GM12878 (cell line): ENCODE results near the gene RNLS. TPM values are rescaled to one million over a fixed set of nuclear protein-coding genes. Genes with fewer than 3 reads are reported as not detected.

Experiments used
- ATAC-seq: fragments of 200-7000 bp; cut with Tn5 transposase; 3 replicates; pipeline ENCODE4 v1.9.1; 2020; ENCODE audit warnings: mild to moderate bottlenecking, moderate library complexity
- BruUV-seq: library from RNA; stranded (reverse); fragments of 400-500 nt; replicated peaks from 2 replicates; lab custom pipeline; 2021; lab: Mats Ljungman, UMichigan
- CTCF ChIA-PET: fragments of 300-600 bp; sonication (Branson Sonifier 250); formaldehyde crosslinking; extraction: SDS; loops from one replicate; lab custom pipeline; 2021; ENCODE audit warnings: inconsistent platforms; lab: Yijun Ruan, JAX
- POLR2A ChIA-PET: fragments of 350-600 bp; formaldehyde crosslinking; extraction: SDS; loops from one replicate; lab custom pipeline; 2021; ENCODE audit warnings: inconsistent platforms; lab: Charles Lee
- RAD21 ChIA-PET: fragments of 300-600 bp; sonication (Branson Sonifier 250); formaldehyde crosslinking; loops from one replicate; lab custom pipeline; 2023; ENCODE audit warnings: antibody characterized with exemption; ENCODE audit not compliant: unreplicated experiment; lab: Charles Lee
- SMC1A ChIA-PET: fragments of 300-600 bp; sonication (Branson Sonifier 250); formaldehyde crosslinking; loops from one replicate; lab custom pipeline; 2023; ENCODE audit not compliant: unreplicated experiment, uncharacterized antibody; lab: Charles Lee
- DNase-seq: peaks from one replicate; pipeline ENCODE4 v3.0.0-alpha.2; 2011; ENCODE audit warnings: low read depth, low spot score
- FAIRE-seq: peaks from 3 replicates; lab custom pipeline; 2011; peaks lifted over from hg19 to GRCh38; lab: Jason Lieb, UNC
- H2AFZ ChIP-seq: 2 replicates; pipeline ENCODE4 v1.6.0; 2011; ENCODE audit warnings: low read depth, low read length, control low read depth; ENCODE audit not compliant: control insufficient read depth
- H3K27ac ChIP-seq: 2 replicates; pipeline ENCODE4 v1.5.1; 2011; ENCODE audit warnings: control low read depth; ENCODE audit not compliant: control insufficient read depth, insufficient read depth
- H3K27me3 ChIP-seq, 2 experiments: replicated peaks in 1 of 2; 2 replicates each; pipeline versions ENCODE4 v1.6.0 to v1.6.1; 2011; ENCODE audit warnings: low read length in 1 of 2; ENCODE audit not compliant: control insufficient read depth in 2 of 2, insufficient read depth in 2 of 2
- H3K36me3 ChIP-seq, 2 experiments: 2 replicates each; pipeline ENCODE4 v1.5.1; 2011; ENCODE audit warnings: low read length in 1 of 2; ENCODE audit not compliant: control insufficient read depth in 2 of 2, insufficient read depth in 2 of 2
- H3K4me1 ChIP-seq: 2 replicates; pipeline ENCODE4 v1.6.1; 2011; ENCODE audit warnings: mild to moderate bottlenecking, low read length, moderate library complexity, mixed read lengths; ENCODE audit not compliant: control insufficient read depth, insufficient read depth
- H3K4me2 ChIP-seq: 2 replicates; pipeline ENCODE4 v1.6.0; 2011; ENCODE audit warnings: control low read depth; ENCODE audit not compliant: control insufficient read depth, insufficient read depth
- H3K4me3 ChIP-seq: fragments of 200-600 bp; sonication (generic); 2 replicates; pipeline ENCODE4 v1.5.1; 2016
- H3K79me2 ChIP-seq: 2 replicates; pipeline ENCODE4 v1.6.0; 2011; ENCODE audit warnings: low read length; ENCODE audit not compliant: control insufficient read depth, insufficient read depth
- H3K9ac ChIP-seq: 2 replicates; pipeline ENCODE4 v1.8.0; 2011; ENCODE audit warnings: low read length, control low read depth, mixed read lengths; ENCODE audit not compliant: control insufficient read depth, insufficient read depth
- H3K9me3 ChIP-seq: replicated peaks from 3 replicates; pipeline ENCODE4 v1.5.1; 2011; ENCODE audit warnings: mild to moderate bottlenecking, low read length; ENCODE audit not compliant: control insufficient read depth, insufficient read depth
- H4K20me1 ChIP-seq: 2 replicates; pipeline ENCODE4 v1.6.0; 2011; ENCODE audit not compliant: control insufficient read depth, insufficient read depth
- CEBPZ ChIP-seq: fragments of 150-350 bp; IDR thresholded peaks from 2 replicates; pipeline ENCODE4 v1.6.1; 2016; ENCODE audit warnings: low read depth, low read length
- E2F8 ChIP-seq: fragments of 450-650 bp; IDR thresholded peaks from 2 replicates; pipeline ENCODE4 v1.6.1; 2018; ENCODE audit warnings: mild to moderate bottlenecking, low read depth, moderate library complexity; ENCODE audit not compliant: partially characterized antibody
- FOS ChIP-seq: IDR thresholded peaks from 3 replicates; pipeline ENCODE4 v1.6.1; 2011; ENCODE audit warnings: borderline replicate concordance; ENCODE audit not compliant: insufficient read length; ENCODE audit errors: extremely low read depth
- GATAD2B ChIP-seq: fragments of 450-650 bp; conservative IDR thresholded peaks from 2 replicates; pipeline ENCODE4 v1.6.1; 2017; ENCODE audit warnings: low read depth, mild to moderate bottlenecking, moderate library complexity
- MYB ChIP-seq: fragments of 150-350 bp; IDR thresholded peaks from 2 replicates; pipeline ENCODE4 v1.6.1; 2014; ENCODE audit warnings: mild to moderate bottlenecking, low read depth, low read length, borderline replicate concordance
- POLR2A ChIP-seq: IDR thresholded peaks from 2 replicates; pipeline ENCODE4 v1.6.1; 2011; ENCODE audit warnings: low read depth, mild to moderate bottlenecking, low read length
- RAD21 ChIP-seq: IDR thresholded peaks from 2 replicates; pipeline ENCODE4 v1.6.1; 2011; ENCODE audit warnings: mild to moderate bottlenecking, low read depth, low read length, moderate library complexity; ENCODE audit not compliant: insufficient read depth
- SMAD1 ChIP-seq: fragments of 450-650 bp; IDR thresholded peaks from 2 replicates; pipeline ENCODE4 v1.6.1; 2018; ENCODE audit warnings: mild to moderate bottlenecking, low read depth; ENCODE audit not compliant: partially characterized antibody
- ZNF217 ChIP-seq: fragments of 450-650 bp; IDR thresholded peaks from 2 replicates; pipeline ENCODE4 v1.6.1; 2017; ENCODE audit warnings: antibody characterized with exemption, mild to moderate bottlenecking
- ZNF622 ChIP-seq: fragments of 450-650 bp; IDR thresholded peaks from 2 replicates; pipeline ENCODE4 v1.6.1; 2017; ENCODE audit warnings: mild to moderate bottlenecking, inconsistent platforms
- in situ Hi-C: fragments of 300-500 bp; cut with MboI; formaldehyde crosslinking; loops from 9 replicates; pipeline ENCODE4 v1.14.3; 2018; ENCODE audit warnings: mixed read lengths
- intact Hi-C: fragments of 100-400 bp; cut with micrococcal nuclease; formaldehyde crosslinking; loops from one replicate; pipeline ENCODE4 v1.14.2; 2022; ENCODE audit not compliant: unreplicated experiment
- polyA plus RNA-seq, 11 experiments: library from polyadenylated mRNA; depleted of rRNA in 4 of 11; unstranded in 6 of 11; stranded (reverse) in 5 of 11; fragments of >200 nt; fragmentation: Nextera tagmentation in 4 of 11; fragmentation: Illumina TruSeq in 1 of 11; extraction: Ambion mirVana in 4 of 11; extraction: Trizol in 1 of 11; gene quantifications; 1 replicate in 1 of 11; 2 replicates in 10 of 11; pipeline versions ENCODE4 v1.2.1 to v1.2.3, GENCODE V29; 2011 to 2016; ENCODE audit warnings: inconsistent platforms in 2 of 11, missing spikeins in 2 of 11, low read depth in 1 of 11
- total RNA-seq, 4 experiments: library from RNA; depleted of rRNA in 3 of 4; stranded (reverse); fragments of >200 nt in 3 of 4; fragmentation: Illumina TruSeq in 1 of 4; extraction: Trizol in 1 of 4; gene quantifications; 2 replicates each; pipeline versions ENCODE4 v1.2.1 to v1.2.3, GENCODE V29; 2013 to 2021
- TF ChIP-seq, protein P1 (sequence below): IDR thresholded peaks from 2 replicates; pipeline ENCODE4 v1.6.1; 2012; ENCODE audit warnings: low read depth, low read length, improper control_type of control experiment
- TF ChIP-seq, protein P2 (sequence below): fragments of 450-650 bp; conservative IDR thresholded peaks from 2 replicates; pipeline ENCODE4 v1.6.1; 2017; ENCODE audit warnings: mild to moderate bottlenecking, moderate library complexity

RNLS gene
- total and polyA plus RNA-seq, 10 of the 15 experiments (the other 5 are each of a cell fraction or from before 2014, with no cell fraction given), result 3.4 to 6.7 (median 4.6) TPM

GRCh38 chr10:88317099-88317498 lies 266.0 kb downstream of the RNLS start:
- Histone ChIP-seq H3K4me1 (no peaks in the 10 kb centered on the region), H2AFZ (no peak overlapping the region), H3K9me3 (peaks cover 11% of the 10 kb centered on the region; the same call in 2 of the 3 replicates), H3K27me3 (no peaks in the 10 kb centered on the region), H3K27ac (no peak overlapping the region), H3K79me2 (no peaks in the 10 kb centered on the region), H3K36me3 (no peaks in the 10 kb centered on the region; a peak in 1 of 4 replicates), H3K4me3 (no peak overlapping the region), H4K20me1 (no peaks in the 10 kb centered on the region), H3K4me2 (no peak overlapping the region), H3K9ac (no peak overlapping the region)
- FAIRE-seq (no peak), DNase-seq (no peak), ATAC-seq (no peak)
- SMC1A ChIA-PET, result interaction anchor here (0.6 to 2.4 kb wide), 13 partner anchors 10 to 243 kb away, joined by 3 to 15 read pairs (median 3); no protein-coding TSS in a partner anchor
- BruUV-seq, result no TSS peak
- in situ Hi-C loops, result no loop called here
- no peak for TF ChIP-seq FOS
- no peak for TF ChIP-seq GATAD2B
- TF ChIP-seq ZNF217, result no peak
- TF ChIP-seq ZNF622, result no peak
- TF ChIP-seq CEBPZ, result no peak
- TF ChIP-seq SMAD1, result no peak
- no peak for TF ChIP-seq MYB
- TF ChIP-seq, protein P1, sequence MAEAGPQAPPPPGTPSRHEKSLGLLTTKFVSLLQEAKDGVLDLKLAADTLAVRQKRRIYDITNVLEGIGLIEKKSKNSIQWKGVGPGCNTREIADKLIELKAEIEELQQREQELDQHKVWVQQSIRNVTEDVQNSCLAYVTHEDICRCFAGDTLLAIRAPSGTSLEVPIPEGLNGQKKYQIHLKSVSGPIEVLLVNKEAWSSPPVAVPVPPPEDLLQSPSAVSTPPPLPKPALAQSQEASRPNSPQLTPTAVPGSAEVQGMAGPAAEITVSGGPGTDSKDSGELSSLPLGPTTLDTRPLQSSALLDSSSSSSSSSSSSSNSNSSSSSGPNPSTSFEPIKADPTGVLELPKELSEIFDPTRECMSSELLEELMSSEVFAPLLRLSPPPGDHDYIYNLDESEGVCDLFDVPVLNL, result no peak
- no peak for TF ChIP-seq POLR2A
- no peak for TF ChIP-seq RAD21
- TF ChIP-seq E2F8, result no peak
- TF ChIP-seq, protein P2, sequence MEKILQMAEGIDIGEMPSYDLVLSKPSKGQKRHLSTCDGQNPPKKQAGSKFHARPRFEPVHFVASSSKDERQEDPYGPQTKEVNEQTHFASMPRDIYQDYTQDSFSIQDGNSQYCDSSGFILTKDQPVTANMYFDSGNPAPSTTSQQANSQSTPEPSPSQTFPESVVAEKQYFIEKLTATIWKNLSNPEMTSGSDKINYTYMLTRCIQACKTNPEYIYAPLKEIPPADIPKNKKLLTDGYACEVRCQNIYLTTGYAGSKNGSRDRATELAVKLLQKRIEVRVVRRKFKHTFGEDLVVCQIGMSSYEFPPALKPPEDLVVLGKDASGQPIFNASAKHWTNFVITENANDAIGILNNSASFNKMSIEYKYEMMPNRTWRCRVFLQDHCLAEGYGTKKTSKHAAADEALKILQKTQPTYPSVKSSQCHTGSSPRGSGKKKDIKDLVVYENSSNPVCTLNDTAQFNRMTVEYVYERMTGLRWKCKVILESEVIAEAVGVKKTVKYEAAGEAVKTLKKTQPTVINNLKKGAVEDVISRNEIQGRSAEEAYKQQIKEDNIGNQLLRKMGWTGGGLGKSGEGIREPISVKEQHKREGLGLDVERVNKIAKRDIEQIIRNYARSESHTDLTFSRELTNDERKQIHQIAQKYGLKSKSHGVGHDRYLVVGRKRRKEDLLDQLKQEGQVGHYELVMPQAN, result no peak
- CTCF ChIA-PET, result interaction anchor here (1.2 to 2.0 kb wide), 3 partner anchors 9 to 17 kb away, joined by 3 to 8 read pairs (median 4); no protein-coding TSS in a partner anchor
- POLR2A ChIA-PET, result no interaction called here
- intact Hi-C loops, result no loop called here
- RAD21 ChIA-PET, result interaction anchor here (2.2 kb wide), 1 partner anchor 70 kb away, joined by 9 read pairs; no protein-coding TSS in a partner anchor
